Hepatocyte (in vitro differentiated cells): ENCODE data around the gene PFN4. TPM values are rescaled to one million over a fixed set of nuclear protein-coding genes. Genes with fewer than 3 reads are reported as not detected.

Experiments used
- DNase-seq: peaks from one replicate; pipeline ENCODE4 v3.0.0-alpha.2; 2016; ENCODE audit warnings: low spot score
- H2AFZ ChIP-seq: fragments of 200-600 bp; sonication (generic); 2 replicates; pipeline ENCODE4 v1.6.0; 2016; ENCODE audit warnings: antibody characterized with exemption, mild to moderate bottlenecking
- H3K27ac ChIP-seq: fragments of 200-600 bp; sonication (generic); 2 replicates; pipeline ENCODE4 v1.5.1; 2016; ENCODE audit warnings: mild to moderate bottlenecking
- H3K27me3 ChIP-seq: fragments of 200-600 bp; sonication (generic); 2 replicates; pipeline ENCODE4 v1.6.1; 2016
- H3K36me3 ChIP-seq: fragments of 200-600 bp; sonication (generic); replicated peaks from 2 replicates; pipeline ENCODE4 v1.5.1; 2016; ENCODE audit warnings: low read depth; ENCODE audit not compliant: insufficient read depth
- H3K4me1 ChIP-seq: fragments of 200-600 bp; sonication (generic); 2 replicates; pipeline ENCODE4 v1.5.1; 2016; ENCODE audit warnings: mild to moderate bottlenecking, moderate library complexity; ENCODE audit not compliant: insufficient read depth
- H3K4me2 ChIP-seq: fragments of 200-600 bp; sonication (generic); 2 replicates; pipeline ENCODE4 v1.6.0; 2016
- H3K4me3 ChIP-seq: fragments of 200-600 bp; sonication (generic); 2 replicates; pipeline ENCODE4 v1.5.1; 2016; ENCODE audit warnings: mild to moderate bottlenecking
- H3K79me2 ChIP-seq: fragments of 200-600 bp; sonication (generic); 2 replicates; pipeline ENCODE4 v1.6.0; 2017; ENCODE audit warnings: mild to moderate bottlenecking
- H3K9me2 ChIP-seq: fragments of 200-600 bp; sonication (generic); replicated peaks from 2 replicates; pipeline ENCODE4 v1.6.0; 2017; ENCODE audit warnings: mild to moderate bottlenecking; ENCODE audit not compliant: insufficient read depth
- H3K9me3 ChIP-seq: fragments of 200-600 bp; sonication (generic); 2 replicates; pipeline ENCODE4 v1.5.1; 2016; ENCODE audit warnings: low read depth, mild to moderate bottlenecking
- H4K20me1 ChIP-seq: fragments of 200-600 bp; sonication (generic); 2 replicates; pipeline ENCODE4 v1.6.0; 2016; ENCODE audit warnings: mild to moderate bottlenecking; ENCODE audit not compliant: insufficient read depth, poor library complexity, severe bottlenecking
- CTCF ChIP-seq: fragments of 200-600 bp; sonication (generic); IDR thresholded peaks from 2 replicates; pipeline ENCODE4 v1.5.1; 2016; ENCODE audit warnings: antibody characterized with exemption, mild to moderate bottlenecking; ENCODE audit not compliant: poor library complexity
- EZH2 ChIP-seq: fragments of 200-600 bp; sonication (generic); IDR thresholded peaks from 2 replicates; pipeline ENCODE4 v1.6.1; 2016; ENCODE audit warnings: antibody characterized with exemption, mild to moderate bottlenecking, borderline replicate concordance
- EZH2phosphoT487 ChIP-seq: fragments of 200-600 bp; sonication (generic); IDR thresholded peaks from one replicate; pipeline ENCODE4 v1.6.1; 2018; ENCODE audit warnings: antibody characterized with exemption, mild to moderate bottlenecking, low read depth, moderate library complexity; ENCODE audit not compliant: unreplicated experiment, severe bottlenecking
- WGBS: methylation state at CpG from one replicate; pipeline ENCODE4 v1.1.6; 2016; ENCODE audit warnings: low lambda C conversion rate; ENCODE audit errors: missing lambda C conversion rate; 5-methylcytosine and 5-hydroxymethylcytosine counted together
- polyA plus RNA-seq: library from polyadenylated mRNA; unstranded; fragments of >200 nt; fragmentation: Nextera tagmentation; extraction: Ambion mirVana; gene quantifications from 2 replicates; pipeline ENCODE4 v1.2.1, GENCODE V29; 2016
- total RNA-seq: library from RNA; depleted of rRNA; stranded (reverse); fragments of >200 nt; gene quantifications from 2 replicates; pipeline ENCODE4 v1.2.3, GENCODE V29; 2014

Gene PFN4
- total and polyA plus RNA-seq, 2 experiments from 2014 or later, result 1.2 to 1.7 TPM

GRCh38 chr2:24088821-24089359 lies 34.2 kb downstream of the PFN4 start:
- TF ChIP-seq CTCF, result no peak
- no peak for TF ChIP-seq EZH2phosphoT487
- no peak for TF ChIP-seq EZH2
- Histone ChIP-seq H3K27ac (no peak overlapping the region), H3K4me1 (no peaks in the 10 kb centered on the region), H3K79me2 (no peaks in the 10 kb centered on the region), H3K36me3 (no peaks in the 10 kb centered on the region), H2AFZ (no peak overlapping the region), H3K4me3 (no peak overlapping the region), H3K9me3 (no peaks in the 10 kb centered on the region), H3K9me2 (no peaks in the 10 kb centered on the region), H4K20me1 (no peaks in the 10 kb centered on the region), H3K4me2 (no peak overlapping the region), H3K27me3 (no peaks in the 10 kb centered on the region)
- WGBS, result 90% methylated on average over 2 of the region's 2 CpGs
- DNase-seq, result no peak

DNA sequence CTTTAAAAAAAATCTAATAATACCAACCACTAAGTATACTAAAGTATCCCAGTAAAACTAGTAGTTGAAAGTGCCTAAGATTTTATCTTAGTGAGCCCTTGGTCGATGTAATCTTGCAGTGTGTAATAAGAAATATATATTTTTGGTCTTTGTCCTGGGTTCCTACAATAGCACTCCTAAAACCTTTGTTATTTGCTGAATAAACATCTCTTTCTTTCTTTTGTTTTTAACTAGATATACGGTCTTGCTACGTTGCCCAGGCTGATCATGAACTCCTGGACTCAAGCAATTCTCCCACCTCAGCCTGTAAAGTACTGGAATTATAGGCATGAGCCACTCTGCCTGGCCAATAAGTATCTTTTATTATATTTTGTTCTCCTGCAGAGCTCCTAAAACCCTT lies 36.1 kb downstream of the PFN4 start:
- no peaks in the 10 kb centered on the region for H3K9me3 ChIP-seq
- no peaks in the 10 kb centered on the region for H4K20me1 ChIP-seq
- H3K27ac ChIP-seq, result no peak overlapping the region
- H3K79me2 ChIP-seq, result peaks cover 11% of the 10 kb centered on the region
- no peak overlapping the region for H3K4me3 ChIP-seq
- 74% methylated on average over 3 of the region's 3 CpGs for WGBS
- no peaks in the 10 kb centered on the region for H3K36me3 ChIP-seq
- no peak overlapping the region for H2AFZ ChIP-seq
- H3K4me2 ChIP-seq, result no peak overlapping the region
- no peaks in the 10 kb centered on the region for H3K9me2 ChIP-seq
- TF ChIP-seq EZH2phosphoT487 (no peak), EZH2 (no peak), CTCF (no peak)
- H3K4me1 ChIP-seq, result peaks cover 10% of the 10 kb centered on the region
- H3K27me3 ChIP-seq, result no peaks in the 10 kb centered on the region
- no peak for DNase-seq

DNA sequence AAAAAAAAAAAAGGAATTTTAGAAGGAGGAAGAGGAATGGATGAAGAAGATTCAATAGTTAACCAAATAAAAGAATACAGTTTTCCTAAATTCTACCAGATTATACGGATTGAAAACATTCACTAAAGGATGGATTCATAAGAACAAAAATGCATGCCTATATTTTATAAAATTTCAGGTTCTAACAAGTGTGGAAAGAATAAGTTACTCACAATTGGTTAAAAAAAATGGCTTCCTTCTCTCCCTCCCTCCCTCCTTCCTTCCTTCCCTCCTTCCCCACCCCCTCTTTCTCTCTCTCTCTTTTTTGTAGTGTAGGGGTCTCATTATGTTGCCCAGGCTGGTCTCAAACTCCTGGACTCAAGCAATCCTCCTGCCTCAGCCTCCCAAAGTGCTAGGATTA lies 36.9 kb downstream of the PFN4 start:
- whole genome bisulfite sequencing, result 100% methylated on average over 1 of the region's 1 CpG
- no peaks in the 10 kb centered on the region for H3K27me3 ChIP-seq
- H3K36me3 ChIP-seq, result no peaks in the 10 kb centered on the region
- H3K27ac ChIP-seq, result no peak overlapping the region
- DNase-seq, result no peak
- H3K79me2 ChIP-seq, result peaks cover 11% of the 10 kb centered on the region
- no peak overlapping the region for H2AFZ ChIP-seq
- H3K4me2 ChIP-seq, result no peak overlapping the region
- no peak overlapping the region for H3K4me3 ChIP-seq
- H3K4me1 ChIP-seq, result peaks cover 10% of the 10 kb centered on the region
- H3K9me2 ChIP-seq, result no peaks in the 10 kb centered on the region
- H3K9me3 ChIP-seq, result no peaks in the 10 kb centered on the region
- no peaks in the 10 kb centered on the region for H4K20me1 ChIP-seq
- TF ChIP-seq EZH2 (no peak), EZH2phosphoT487 (no peak), CTCF (no peak)

DNA sequence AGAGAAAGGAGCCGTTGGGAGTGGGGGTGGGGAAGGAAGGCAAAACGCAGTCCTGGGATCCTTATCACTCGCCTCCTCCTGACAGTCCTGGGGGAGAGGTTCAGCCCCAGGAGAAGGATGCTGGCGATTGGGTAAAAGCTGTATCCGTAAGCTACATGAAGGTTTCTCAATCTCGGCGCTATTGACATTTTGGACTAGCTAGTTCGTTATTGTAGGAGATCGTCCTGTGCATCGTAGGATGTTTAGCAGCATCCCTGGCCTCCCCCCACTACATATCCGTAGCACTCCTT lies 38.0 kb downstream of the PFN4 start:
- peak overlapping the region; percentile 52 for H3K4me3 ChIP-seq
- peaks cover 10% of the 10 kb centered on the region for H3K4me1 ChIP-seq
- H3K27me3 ChIP-seq, result no peaks in the 10 kb centered on the region
- DNase-seq, result no peak
- no peaks in the 10 kb centered on the region for H3K9me2 ChIP-seq
- H3K79me2 ChIP-seq, result peaks cover 11% of the 10 kb centered on the region
- TF ChIP-seq EZH2phosphoT487 (no peak), EZH2 (no peak), CTCF (no peak)
- peak overlapping the region; percentile 74 for H2AFZ ChIP-seq
- no peaks in the 10 kb centered on the region for H3K36me3 ChIP-seq
- peak overlapping the region; percentile 96 for H3K27ac ChIP-seq
- peak overlapping the region; percentile 80 for H3K4me2 ChIP-seq
- WGBS, result 14% methylated on average over 11 of the region's 11 CpGs
- no peaks in the 10 kb centered on the region for H3K9me3 ChIP-seq
- H4K20me1 ChIP-seq, result no peaks in the 10 kb centered on the region
